Astrocyte (in vitro differentiated cells and primary cell): ENCODE measurements around the gene TGOLN2.

Source experiments
- CTCF ChIP-seq: IDR thresholded peaks from 2 replicates; pipeline ENCODE4 v1.5.1; 2011; ENCODE audit warnings: low read depth, mild to moderate bottlenecking, inconsistent platforms, low read length, moderate library complexity; ENCODE audit not compliant: insufficient read depth
- EZH2 ChIP-seq: IDR thresholded peaks from 2 replicates; pipeline ENCODE4 v1.6.1; 2012; ENCODE audit warnings: mild to moderate bottlenecking, low read length, inconsistent platforms; ENCODE audit not compliant: insufficient read depth

GRCh38 chr2:85309699-85310321 is 18.0 kb downstream of the TGOLN2 start:
- TF ChIP-seq EZH2 (no peak), CTCF (no peak)
